Activated CD8-positive, alpha-beta memory T cell treated with anti-CD3 and anti-CD28 coated beads, Interleukin-2, amount 10 ng/mL, durations not matched to agents 7 days and 5 days (primary cell): ENCODE measurements around the gene UIMC1. TPM values are rescaled to one million over a fixed set of nuclear protein-coding genes. Genes with fewer than 3 reads are reported as not detected.
"Not testable (repeated sequence)": the region's sequence is repeated elsewhere in the genome, so short reads cannot be mapped to it uniquely, and the experiment has no call there.

Experiments
- ATAC-seq: fragments of 150-1000 bp; cut with Tn5 transposase; one replicate; pipeline ENCODE4 v1.10.0; 2021; ENCODE audit warnings: moderate library complexity
- CTCF ChIA-PET: fragments of 350-600 bp; sonication (Branson Sonifier 250); formaldehyde crosslinking; loops from one replicate; lab custom pipeline; 2021; ENCODE audit warnings: antibody characterized with exemption; lab: Charles Lee
- DNase-seq: peaks from one replicate; pipeline ENCODE4 v3.0.0-alpha.2; 2020
- H3K27ac Mint-ChIP-seq: one replicate; pipeline ENCODE4 v1.8.0; 2021; ENCODE audit warnings: mild to moderate bottlenecking, mixed read lengths
- H3K27me3 Mint-ChIP-seq: one replicate; pipeline ENCODE4 v1.8.0; 2021; ENCODE audit warnings: mixed read lengths
- H3K36me3 Mint-ChIP-seq: one replicate; pipeline ENCODE4 v1.8.0; 2021; ENCODE audit warnings: mild to moderate bottlenecking, mixed read lengths
- H3K4me1 Mint-ChIP-seq: one replicate; pipeline ENCODE4 v1.8.0; 2021; ENCODE audit warnings: mixed read lengths
- H3K4me3 Mint-ChIP-seq: one replicate; pipeline ENCODE4 v1.8.0; 2021; ENCODE audit warnings: mild to moderate bottlenecking, moderate library complexity, mixed read lengths
- H3K9me3 Mint-ChIP-seq: one replicate; pipeline ENCODE4 v1.8.0; 2022; ENCODE audit warnings: low read depth, mixed read lengths
- total RNA-seq, 2 experiments: library from RNA; stranded (reverse); gene quantifications; one replicate each; pipeline ENCODE4 v1.2.3, GENCODE V29; 2021

The UIMC1 gene
- total RNA-seq, 2 experiments from 2014 or later = 50.1 to 56.0 TPM

GRCh38 chr5:176999526-176999925 is 7.1 kb downstream of the UIMC1 start:
- peaks cover 23% of the 10 kb centered on the region for H3K36me3 Mint-ChIP-seq
- H3K27ac Mint-ChIP-seq, H3K4me3 Mint-ChIP-seq, CTCF ChIA-PET, H3K27me3 Mint-ChIP-seq, ATAC-seq, DNase-seq, H3K9me3 Mint-ChIP-seq: not testable (repeated sequence)
- H3K4me1 Mint-ChIP-seq = peaks cover 40% of the 10 kb centered on the region

- Mint-ChIP-seq H3K27me3 (no peaks in the 10 kb centered on the region), H3K36me3 (peaks cover 26% of the 10 kb centered on the region), H3K4me1 (peaks cover 35% of the 10 kb centered on the region), H3K9me3 (no peaks in the 10 kb centered on the region), H3K4me3 (no peak overlapping the region), H3K27ac (no peak overlapping the region)
- CTCF ChIA-PET = no interaction called here
- DNase-seq (no peak), ATAC-seq (no peak)
Observed at GRCh38 chr5:176998828-176999227, 7.8 kb downstream of the UIMC1 start.

- DNase-seq = no peak
- Mint-ChIP-seq H3K4me3 (no peak overlapping the region), H3K27ac (peak overlapping the region; percentile 17), H3K4me1 (peaks cover 29% of the 10 kb centered on the region), H3K36me3 (peaks cover 26% of the 10 kb centered on the region), H3K27me3 (no peaks in the 10 kb centered on the region), H3K9me3 (no peaks in the 10 kb centered on the region)
- ATAC-seq = no peak
- CTCF ChIA-PET = interaction anchor here (0.6 to 1.6 kb wide), 3 partner anchors 9 to 1284 kb away, joined by 3 to 8 read pairs (median 3); no protein-coding TSS in a partner anchor
Observed at GRCh38 chr5:176996780-176997179, 9.8 kb downstream of the UIMC1 start.

GRCh38 chr5:176995896-176996767 is 10.4 kb downstream of the UIMC1 start:
- DNase-seq (no peak), ATAC-seq (peak; percentile 68)
- Mint-ChIP-seq H3K27ac (peak overlapping the region; percentile 17), H3K36me3 (peaks cover 22% of the 10 kb centered on the region), H3K4me3 (no peak overlapping the region), H3K27me3 (no peaks in the 10 kb centered on the region), H3K9me3 (no peaks in the 10 kb centered on the region), H3K4me1 (peaks cover 28% of the 10 kb centered on the region)
- CTCF ChIA-PET = interaction anchor here (0.6 to 1.6 kb wide), 3 partner anchors 10 to 1285 kb away, joined by 3 to 8 read pairs (median 3); no protein-coding TSS in a partner anchor

GRCh38 chr5:176995122-176995490 is 11.5 kb downstream of the UIMC1 start:
- Mint-ChIP-seq H3K36me3 (peaks cover 19% of the 10 kb centered on the region), H3K4me3 (no peak overlapping the region), H3K9me3 (no peaks in the 10 kb centered on the region), H3K4me1 (peaks cover 27% of the 10 kb centered on the region), H3K27ac (no peak overlapping the region), H3K27me3 (no peaks in the 10 kb centered on the region)
- CTCF ChIA-PET = no interaction called here
- DNase-seq (no peak), ATAC-seq (no peak)

- ATAC-seq = no peak
- Mint-ChIP-seq H3K27ac (no peak overlapping the region), H3K36me3 (peaks cover 19% of the 10 kb centered on the region), H3K4me3 (no peak overlapping the region), H3K27me3 (no peaks in the 10 kb centered on the region), H3K9me3 (no peaks in the 10 kb centered on the region), H3K4me1 (peaks cover 27% of the 10 kb centered on the region)
- no peak for DNase-seq
- CTCF ChIA-PET = no interaction called here
Observed at GRCh38 chr5:176994460-176995121, 12.0 kb downstream of the UIMC1 start.

GRCh38 chr5:176993081-176993480 is 13.5 kb downstream of the UIMC1 start:
- ATAC-seq, H3K27ac Mint-ChIP-seq, H3K27me3 Mint-ChIP-seq, H3K4me3 Mint-ChIP-seq, H3K9me3 Mint-ChIP-seq, DNase-seq: not testable (repeated sequence)
- peaks cover 29% of the 10 kb centered on the region for H3K4me1 Mint-ChIP-seq
- peaks cover 18% of the 10 kb centered on the region for H3K36me3 Mint-ChIP-seq
- CTCF ChIA-PET = interaction anchor here (1.6 kb wide), 1 partner anchor 27 kb away, joined by 3 read pairs; no protein-coding TSS in a partner anchor

GRCh38 chr5:176987583-176987982 is 19.0 kb downstream of the UIMC1 start:
- H3K27ac Mint-ChIP-seq = no peak overlapping the region
- H3K4me3 Mint-ChIP-seq = no peak overlapping the region
- H3K9me3 Mint-ChIP-seq = no peaks in the 10 kb centered on the region
- no peaks in the 10 kb centered on the region for H3K27me3 Mint-ChIP-seq
- H3K36me3 Mint-ChIP-seq = peaks cover 4% of the 10 kb centered on the region
- DNase-seq (no peak), ATAC-seq (no peak)
- H3K4me1 Mint-ChIP-seq = peaks cover 25% of the 10 kb centered on the region
- CTCF ChIA-PET = interaction anchor here (2.9 kb wide), 1 partner anchor 17 kb away, joined by 10 read pairs; no protein-coding TSS in a partner anchor

GRCh38 chr5:176986280-176986679 is 20.3 kb downstream of the UIMC1 start:
- Mint-ChIP-seq H3K4me3 (no peak overlapping the region), H3K27me3 (no peaks in the 10 kb centered on the region), H3K27ac (peak overlapping the region; percentile 46), H3K36me3 (peaks cover 8% of the 10 kb centered on the region), H3K9me3 (no peaks in the 10 kb centered on the region), H3K4me1 (peaks cover 25% of the 10 kb centered on the region)
- no peak for ATAC-seq
- CTCF ChIA-PET = interaction anchor here (0.7 to 2.9 kb wide), 6 partner anchors 11 to 673 kb away, joined by 3 to 10 read pairs (median 4); no protein-coding TSS in a partner anchor
- DNase-seq = no peak

- H3K4me1 Mint-ChIP-seq = peaks cover 28% of the 10 kb centered on the region
- no peaks in the 10 kb centered on the region for H3K27me3 Mint-ChIP-seq
- no peak overlapping the region for H3K4me3 Mint-ChIP-seq
- ATAC-seq = peak; percentile 83
- H3K36me3 Mint-ChIP-seq = peaks cover 8% of the 10 kb centered on the region
- H3K27ac Mint-ChIP-seq = peak overlapping the region; percentile 56
- CTCF ChIA-PET = interaction anchor here (0.6 to 2.9 kb wide), 7 partner anchors 10 to 325 kb away, joined by 3 to 10 read pairs (median 5); no protein-coding TSS in a partner anchor
- no peaks in the 10 kb centered on the region for H3K9me3 Mint-ChIP-seq
- DNase-seq = peak; percentile 74
Observed at GRCh38 chr5:176985516-176985915, 21.1 kb downstream of the UIMC1 start.

- peaks cover 17% of the 10 kb centered on the region for H3K36me3 Mint-ChIP-seq
- CTCF ChIA-PET, H3K27ac Mint-ChIP-seq, ATAC-seq, H3K9me3 Mint-ChIP-seq, DNase-seq, H3K27me3 Mint-ChIP-seq, H3K4me3 Mint-ChIP-seq: not testable (repeated sequence)
- H3K4me1 Mint-ChIP-seq = peaks cover 36% of the 10 kb centered on the region
Observed at GRCh38 chr5:176984176-176984575, 22.4 kb downstream of the UIMC1 start.

- ATAC-seq, H3K27ac Mint-ChIP-seq, H3K4me3 Mint-ChIP-seq, DNase-seq, H3K27me3 Mint-ChIP-seq, H3K9me3 Mint-ChIP-seq, CTCF ChIA-PET: not testable (repeated sequence)
- Mint-ChIP-seq H3K36me3 (peaks cover 22% of the 10 kb centered on the region), H3K4me1 (peaks cover 36% of the 10 kb centered on the region)
Observed at GRCh38 chr5:176983593-176983992, 23.0 kb downstream of the UIMC1 start.

- CTCF ChIA-PET = interaction anchor here (1.0 kb wide), 1 partner anchor 322 kb away, joined by 5 read pairs; no protein-coding TSS in a partner anchor
- not testable (repeated sequence) for H3K27me3 Mint-ChIP-seq, DNase-seq, H3K4me3 Mint-ChIP-seq, ATAC-seq, H3K9me3 Mint-ChIP-seq, H3K27ac Mint-ChIP-seq
- peaks cover 33% of the 10 kb centered on the region for H3K4me1 Mint-ChIP-seq
- H3K36me3 Mint-ChIP-seq = peaks cover 22% of the 10 kb centered on the region
Observed at GRCh38 chr5:176983112-176983511, 23.5 kb downstream of the UIMC1 start.
